PC-3 (cell line): ENCODE data around the gene EZR.

Experiments
- EZH2 ChIP-seq: fragments of 300-600 bp; sonication (generic); IDR thresholded peaks from one replicate; pipeline ENCODE4 v1.6.1; 2017; ENCODE audit warnings: antibody characterized with exemption, mild to moderate bottlenecking, low read length; ENCODE audit not compliant: unreplicated experiment
- EZH2phosphoT487 ChIP-seq: fragments of 300-600 bp; sonication (generic); IDR thresholded peaks from 2 replicates; pipeline ENCODE4 v1.6.1; 2018; ENCODE audit warnings: mild to moderate bottlenecking, antibody characterized with exemption, low read length, borderline replicate concordance
- TF ChIP-seq, protein P1 (sequence below): fragments of 300-600 bp; sonication (generic); conservative IDR thresholded peaks from 2 replicates; pipeline ENCODE4 v1.5.1; 2017; ENCODE audit warnings: antibody characterized with exemption, low read depth, mild to moderate bottlenecking, low read length

GRCh38 chr6:158843751-158844683, 24.8 kb upstream of the EZR start:
- TF ChIP-seq, protein P1, sequence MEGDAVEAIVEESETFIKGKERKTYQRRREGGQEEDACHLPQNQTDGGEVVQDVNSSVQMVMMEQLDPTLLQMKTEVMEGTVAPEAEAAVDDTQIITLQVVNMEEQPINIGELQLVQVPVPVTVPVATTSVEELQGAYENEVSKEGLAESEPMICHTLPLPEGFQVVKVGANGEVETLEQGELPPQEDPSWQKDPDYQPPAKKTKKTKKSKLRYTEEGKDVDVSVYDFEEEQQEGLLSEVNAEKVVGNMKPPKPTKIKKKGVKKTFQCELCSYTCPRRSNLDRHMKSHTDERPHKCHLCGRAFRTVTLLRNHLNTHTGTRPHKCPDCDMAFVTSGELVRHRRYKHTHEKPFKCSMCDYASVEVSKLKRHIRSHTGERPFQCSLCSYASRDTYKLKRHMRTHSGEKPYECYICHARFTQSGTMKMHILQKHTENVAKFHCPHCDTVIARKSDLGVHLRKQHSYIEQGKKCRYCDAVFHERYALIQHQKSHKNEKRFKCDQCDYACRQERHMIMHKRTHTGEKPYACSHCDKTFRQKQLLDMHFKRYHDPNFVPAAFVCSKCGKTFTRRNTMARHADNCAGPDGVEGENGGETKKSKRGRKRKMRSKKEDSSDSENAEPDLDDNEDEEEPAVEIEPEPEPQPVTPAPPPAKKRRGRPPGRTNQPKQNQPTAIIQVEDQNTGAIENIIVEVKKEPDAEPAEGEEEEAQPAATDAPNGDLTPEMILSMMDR, result no peak
- TF ChIP-seq EZH2 (no peak), EZH2phosphoT487 (no peak)
